NCI-H345 (cell line): Measurements from ENCODE around the gene EFR3B.

Experiments used
- DNase-seq: peaks from one replicate; lab custom pipeline; 2025; lab: John Stamatoyannopoulos, UW

The EFR3B gene

DNA sequence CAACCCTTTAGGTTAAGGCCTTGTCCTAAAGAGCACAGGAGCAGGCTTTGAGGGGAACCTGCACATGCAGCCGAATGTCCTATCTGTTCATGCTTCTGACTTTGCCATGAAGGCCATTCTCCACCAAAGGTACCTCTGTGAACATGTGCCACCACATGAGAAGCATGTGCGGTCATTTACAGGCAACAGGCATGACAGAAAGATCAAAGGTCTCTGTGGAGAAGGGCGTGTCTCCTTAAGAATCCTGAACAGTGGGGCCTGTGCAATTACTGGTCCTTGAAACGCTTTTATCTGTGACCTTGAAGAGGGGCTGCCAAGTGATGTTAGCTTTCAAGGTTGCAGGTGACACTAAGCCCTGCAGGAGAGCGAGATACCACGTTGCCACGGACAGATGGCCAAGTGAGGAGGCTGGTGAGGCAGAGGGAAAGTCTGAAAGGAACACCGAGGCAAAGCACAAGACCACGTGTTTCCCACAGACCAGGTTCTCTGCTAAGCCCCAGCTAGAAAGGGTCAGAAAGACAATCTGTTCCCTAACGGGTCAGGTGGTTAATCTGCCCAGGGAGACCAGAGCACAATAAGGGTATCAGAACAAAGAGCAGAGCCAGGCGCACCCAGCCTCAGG, 146.0 kb downstream of the EFR3B start:
- no peak for DNase-seq

DNA sequence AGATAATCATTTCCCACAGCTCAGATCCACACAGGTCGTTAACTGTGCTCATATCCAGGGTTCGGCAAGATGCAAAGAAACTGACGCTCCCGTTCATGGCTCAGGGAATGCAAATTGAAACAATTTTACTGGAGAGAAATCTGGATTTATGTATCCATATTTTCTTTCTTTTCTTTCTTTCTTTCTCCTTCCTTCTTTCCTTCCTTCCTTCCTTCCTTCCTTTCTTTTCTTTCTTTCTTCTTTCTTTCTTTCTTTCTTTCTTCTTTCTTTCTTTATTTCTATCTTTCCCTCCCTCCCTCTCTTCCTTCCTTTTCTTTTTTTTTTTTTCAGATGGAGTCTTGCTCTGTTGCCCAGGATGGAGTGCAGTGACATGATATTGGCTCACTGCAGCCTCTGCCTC, 146.5 kb downstream of the EFR3B start:
- DNase-seq: no peak

DNA sequence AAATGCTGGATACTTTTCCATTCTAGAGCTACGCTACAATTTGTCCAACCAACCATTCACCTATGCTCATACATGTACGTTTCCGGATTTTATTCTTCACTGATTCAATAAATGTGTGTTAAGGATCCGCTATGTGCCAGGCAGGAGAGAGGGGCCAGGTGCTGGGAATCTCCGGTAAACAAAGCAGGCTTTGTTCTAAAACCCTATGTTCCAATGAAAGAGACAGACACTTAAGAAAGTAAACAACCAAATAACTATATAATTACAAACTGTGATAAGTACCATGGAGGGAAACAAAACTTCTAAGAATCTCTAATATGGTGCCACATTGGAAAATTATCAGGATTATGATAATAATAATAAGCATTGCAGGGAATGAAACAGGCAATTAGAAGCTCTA, 148.7 kb downstream of the EFR3B start:
- peak; percentile 47 for DNase-seq

DNA sequence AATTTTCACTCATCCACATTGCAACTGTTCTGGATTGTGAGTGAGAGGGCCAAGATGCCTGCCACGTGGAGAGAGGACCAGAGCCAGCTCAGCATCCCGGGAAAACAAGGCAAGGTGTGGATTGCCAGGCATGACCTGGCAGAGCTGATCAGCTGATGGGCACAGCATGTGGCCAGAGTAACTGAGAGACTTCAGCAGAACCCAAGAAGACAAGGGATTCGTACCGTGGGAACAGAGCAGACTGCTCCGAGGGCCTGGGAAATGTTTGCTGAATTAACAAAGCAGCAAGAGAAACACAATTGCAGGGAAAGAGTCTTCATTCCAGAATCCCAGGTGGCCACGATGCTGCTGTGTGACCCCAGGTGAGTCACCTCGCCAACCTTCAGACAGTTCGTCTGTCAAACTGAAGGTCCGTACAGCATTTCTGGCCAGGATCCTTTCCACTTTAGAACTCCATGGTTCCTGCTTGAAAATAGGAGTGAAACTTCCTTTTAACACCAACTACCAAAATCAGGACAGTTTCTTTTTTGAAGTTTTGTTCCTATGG, 152.8 kb downstream of the EFR3B start:
- DNase-seq: no peak

DNA sequence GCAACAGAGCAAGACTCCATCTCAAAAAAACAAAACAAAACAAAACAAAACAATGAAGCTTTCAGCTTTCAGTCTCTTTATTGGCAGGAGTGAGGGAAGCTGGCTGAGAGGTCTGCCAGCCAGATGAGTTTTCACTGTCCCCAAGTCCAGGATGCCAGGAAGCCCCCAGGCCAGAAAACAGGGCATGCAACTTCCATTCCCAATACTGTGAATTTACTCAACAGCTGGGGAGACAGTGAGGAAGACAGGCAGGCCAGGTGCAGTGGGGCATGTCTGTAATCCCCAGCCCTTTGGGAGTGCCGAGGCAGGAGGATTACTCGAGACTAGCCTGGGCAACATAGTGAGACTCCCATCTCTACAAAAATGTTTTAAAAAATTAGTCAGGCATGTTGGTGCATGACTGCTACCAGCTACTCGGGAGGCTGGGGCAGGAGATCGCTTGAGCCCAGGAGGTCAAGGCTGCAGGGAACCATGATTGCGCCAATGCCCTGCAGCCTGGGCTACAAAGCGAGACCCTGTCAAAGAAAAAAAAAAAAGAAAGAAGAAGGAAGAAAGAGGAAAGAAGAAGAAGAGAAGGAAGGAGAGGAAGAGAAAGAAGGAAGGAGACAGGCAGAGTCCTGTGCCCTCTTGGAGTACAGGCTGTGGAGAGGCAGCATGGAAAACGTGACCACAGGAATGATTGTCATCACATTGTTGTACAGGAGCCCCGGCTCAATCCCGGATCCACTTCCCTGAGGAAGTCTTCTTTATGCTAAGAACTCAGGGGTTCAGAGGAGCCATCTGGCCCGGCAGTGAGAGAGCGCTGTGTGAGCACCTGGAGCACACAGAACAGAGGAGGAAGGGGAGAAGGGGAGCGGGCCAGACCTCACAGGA, 155.7 kb downstream of the EFR3B start:
- DNase-seq: no peak

DNA sequence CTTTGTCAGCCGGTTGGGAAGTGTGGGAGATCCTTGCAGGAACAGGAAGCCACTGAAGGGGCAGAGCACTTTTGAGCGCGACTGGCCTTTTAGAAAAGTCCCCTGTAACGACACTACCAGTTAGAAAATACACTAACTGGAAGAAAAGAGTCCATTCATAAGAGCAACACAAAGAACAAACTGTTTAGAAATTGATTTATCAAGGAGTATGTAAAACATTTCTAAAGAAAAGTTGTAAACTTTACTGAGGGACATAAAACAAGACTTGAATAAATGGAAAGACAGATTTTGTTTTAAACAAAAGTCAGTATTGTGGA, 156.3 kb downstream of the EFR3B start:
- no peak for DNase-seq

DNA sequence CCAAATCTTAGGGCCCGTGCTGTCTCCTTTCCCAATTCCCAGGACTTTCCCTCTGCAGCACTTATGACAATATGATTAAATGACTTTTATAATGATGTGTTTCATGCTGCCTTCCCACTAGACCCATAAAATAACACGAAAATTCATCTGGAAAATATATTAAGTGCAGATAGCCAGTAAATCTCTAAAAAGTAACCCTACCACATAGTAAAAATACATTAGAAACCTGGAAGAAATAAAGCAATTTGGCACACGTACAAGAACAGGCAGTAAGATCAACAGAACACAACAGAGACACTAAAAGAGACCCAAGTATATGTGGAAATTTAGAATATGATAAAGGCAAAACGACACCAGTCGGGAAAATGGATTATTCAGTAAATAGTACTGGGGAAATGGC, 156.7 kb downstream of the EFR3B start:
- DNase-seq: no peak

DNA sequence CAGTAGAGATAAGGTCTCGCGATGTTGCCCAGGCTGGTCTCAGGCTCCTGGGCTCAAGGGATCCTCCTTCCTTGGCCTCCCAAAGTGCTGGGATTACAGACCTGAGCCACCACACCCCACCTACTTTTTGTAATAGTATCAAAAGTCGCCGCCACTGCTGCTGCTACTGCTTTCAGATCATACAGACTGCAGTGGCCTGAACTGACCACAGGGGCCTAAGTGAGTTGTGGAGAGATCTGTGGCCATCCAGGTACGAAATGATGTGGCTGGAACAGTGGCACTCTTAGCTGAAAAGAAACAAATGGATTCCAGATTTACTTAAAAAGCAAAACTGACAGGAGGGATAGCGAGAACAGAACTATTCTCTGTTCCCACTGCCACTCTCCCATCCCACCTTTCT, 159.4 kb downstream of the EFR3B start:
- no peak for DNase-seq

DNA sequence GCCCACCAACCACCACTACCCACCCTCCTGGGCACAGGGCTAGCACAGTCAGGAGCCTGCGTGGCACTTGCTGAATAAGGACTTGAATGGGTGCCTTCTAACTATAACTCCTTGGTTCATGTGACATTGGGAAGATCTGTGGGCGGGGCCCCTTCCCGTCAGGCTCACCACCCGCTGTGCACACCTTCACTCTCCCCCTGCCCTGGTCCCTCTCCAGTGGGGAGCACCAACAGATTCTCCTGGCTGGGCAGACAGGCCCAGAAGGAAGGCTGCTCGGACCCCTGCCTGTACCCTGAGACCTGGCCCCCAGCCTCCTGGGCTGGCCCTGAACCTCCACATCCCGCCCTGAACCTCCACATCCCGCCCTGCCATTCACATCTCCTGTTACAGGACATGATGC, 159.9 kb downstream of the EFR3B start:
- DNase-seq: no peak

DNA sequence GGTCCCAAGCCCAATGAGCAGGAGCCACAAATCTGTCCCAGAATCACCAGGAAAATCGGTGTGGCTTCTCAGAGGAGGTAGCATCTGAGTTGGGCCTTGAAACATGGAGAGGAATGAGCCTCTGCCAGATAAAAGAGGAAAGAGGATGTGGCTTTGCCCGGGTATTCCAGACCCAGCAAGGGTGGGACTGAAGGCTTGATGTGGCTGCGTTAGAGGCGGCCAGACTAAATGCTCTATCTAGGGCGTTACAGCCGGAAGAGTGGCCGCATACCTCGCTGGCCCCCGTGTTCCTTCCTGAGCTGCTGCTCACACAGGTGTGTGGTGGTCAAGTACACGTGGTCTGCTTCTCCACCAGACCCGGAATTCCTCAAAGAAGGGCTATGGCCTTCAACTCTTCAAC, 160.4 kb downstream of the EFR3B start:
- no peak for DNase-seq

DNA sequence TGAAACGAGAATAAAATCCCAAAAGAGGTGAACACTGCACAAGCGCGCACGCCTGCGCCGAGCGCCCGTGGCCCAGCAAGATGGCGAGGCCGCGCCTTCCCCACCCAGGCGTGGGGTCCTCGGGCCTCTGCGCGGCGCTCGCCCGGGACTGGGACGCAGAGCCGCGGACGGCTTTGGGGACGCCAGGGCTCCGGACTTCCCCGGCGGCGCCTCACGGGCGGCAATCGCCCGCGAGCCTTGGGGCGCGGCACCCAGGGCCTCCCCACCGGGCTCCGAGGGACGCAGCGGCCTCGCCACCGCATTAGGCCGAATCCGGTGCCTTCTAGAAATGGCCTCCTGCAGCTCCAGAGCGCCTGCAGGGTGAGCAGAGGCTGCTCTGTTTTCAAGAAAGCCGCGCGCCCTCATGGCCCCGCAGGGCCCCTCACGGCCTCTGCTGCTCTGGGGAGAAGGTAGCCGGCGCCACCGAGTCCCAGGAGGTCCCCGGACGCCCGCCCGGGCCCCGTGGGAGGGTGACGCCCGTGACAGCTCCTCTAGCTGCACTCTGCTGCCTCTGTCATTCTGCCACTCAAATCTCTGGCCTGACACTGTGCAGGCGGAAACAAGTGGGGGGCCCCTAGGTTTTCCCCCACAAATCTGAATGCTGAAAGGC, 162.4 kb downstream of the EFR3B start:
- DNase-seq: no peak

DNA sequence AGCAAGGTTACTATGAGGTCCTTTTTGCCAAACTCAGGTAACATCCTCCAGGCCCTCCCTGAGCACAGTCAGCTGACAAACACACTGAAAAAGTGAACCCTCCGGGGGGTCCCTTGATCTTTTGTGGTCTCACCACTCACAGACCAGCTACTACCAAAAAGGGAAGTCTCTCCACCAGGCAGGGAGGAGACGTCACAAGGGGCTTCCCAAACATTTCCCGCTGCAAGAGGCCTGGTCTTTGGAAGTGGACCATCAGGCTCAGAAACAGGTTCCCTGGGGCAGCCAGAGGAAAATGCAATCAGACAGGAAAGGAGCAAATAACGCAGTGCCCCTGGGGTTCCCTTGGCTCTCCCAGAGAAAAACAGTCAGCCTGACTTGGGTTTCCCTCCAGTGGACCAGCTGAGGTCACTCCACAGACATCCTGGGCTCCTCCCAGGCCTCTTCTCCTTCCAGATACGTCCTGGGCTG, 165.2 kb downstream of the EFR3B start:
- DNase-seq: no peak
